SU-DHL-6 (cell line): ENCODE measurements around the gene CTTN.

Experiments
- H2AFZ ChIP-seq: fragments of 200-600 bp; sonication (generic); 2 replicates; pipeline ENCODE4 v1.6.1; 2014; ENCODE audit warnings: low read depth, mild to moderate bottlenecking, moderate library complexity, mixed read lengths, antibody characterized with exemption, low read length; ENCODE audit not compliant: severe bottlenecking
- H3F3A ChIP-seq: fragments of 200-600 bp; shearing (Covaris generic); 2 replicates; pipeline ENCODE4 v1.6.0; 2016; ENCODE audit warnings: antibody characterized with exemption, mild to moderate bottlenecking; ENCODE audit not compliant: insufficient read depth
- H3K27ac ChIP-seq: fragments of 200-600 bp; sonication (generic); 2 replicates; pipeline ENCODE4 v1.5.1; 2016; ENCODE audit warnings: low read depth, mild to moderate bottlenecking, low read length, moderate library complexity, mixed read lengths
- H3K27me3 ChIP-seq: fragments of 200-600 bp; sonication (generic), shearing (Covaris generic); 2 replicates; pipeline ENCODE4 v1.6.0; 2014; ENCODE audit warnings: mild to moderate bottlenecking, low read length
- H3K36me3 ChIP-seq: fragments of 200-600 bp; sonication (generic); 2 replicates; pipeline ENCODE4 v1.6.1; 2014; ENCODE audit warnings: mild to moderate bottlenecking, low read length, mixed read lengths
- H3K4me2 ChIP-seq: fragments of 300-600, 200-600 bp; shearing (Covaris generic), sonication (generic); 2 replicates; pipeline ENCODE4 v1.6.0; 2014; ENCODE audit warnings: low read length, low read depth, mild to moderate bottlenecking; ENCODE audit not compliant: poor library complexity, severe bottlenecking
- H3K4me3 ChIP-seq: fragments of 200-600 bp; sonication (generic); 2 replicates; pipeline ENCODE4 v1.5.1; 2014; ENCODE audit warnings: antibody characterized with exemption, low read length, mild to moderate bottlenecking, mixed read lengths; ENCODE audit not compliant: insufficient read depth, poor library complexity, severe bottlenecking
- H3K79me2 ChIP-seq: fragments of 200-600 bp; sonication (generic); 2 replicates; pipeline ENCODE4 v1.6.1; 2014; ENCODE audit warnings: mild to moderate bottlenecking, low read length, moderate library complexity; ENCODE audit not compliant: insufficient read depth
- H3K9ac ChIP-seq: fragments of 200-600 bp; sonication (generic); 2 replicates; pipeline ENCODE4 v1.7.0; 2014; ENCODE audit warnings: mild to moderate bottlenecking, low read length
- H3K9me2 ChIP-seq: fragments of 200-600 bp; sonication (generic); replicated peaks from 2 replicates; pipeline ENCODE4 v1.6.1; 2014; ENCODE audit warnings: low read length; ENCODE audit not compliant: insufficient read depth
- H3K9me3 ChIP-seq: fragments of 200-600 bp; sonication (generic); 2 replicates; pipeline ENCODE4 v1.6.1; 2014; ENCODE audit warnings: low read length, mixed read lengths; ENCODE audit not compliant: insufficient read depth
- H4K20me1 ChIP-seq: fragments of 200-600 bp; sonication (generic); 2 replicates; pipeline ENCODE4 v1.6.1; 2014; ENCODE audit warnings: low read depth, mild to moderate bottlenecking, antibody characterized with exemption, low read length, moderate library complexity, mixed read lengths
- CTCF ChIP-seq: fragments of 200-600 bp; sonication (generic); IDR thresholded peaks from one replicate; pipeline ENCODE4 v1.5.1; 2017; ENCODE audit warnings: antibody characterized with exemption, mild to moderate bottlenecking, low read length, moderate library complexity; ENCODE audit not compliant: insufficient read depth, poor library complexity, severe bottlenecking
- EZH2phosphoT487 ChIP-seq: fragments of 200-600 bp; sonication (generic), shearing (Covaris generic); conservative IDR thresholded peaks from 2 replicates; pipeline ENCODE4 v1.6.1; 2018; ENCODE audit warnings: mild to moderate bottlenecking, antibody characterized with exemption, low read length, moderate library complexity, mixed read lengths

CTTN gene

GRCh38 chr11:70368961-70369360 is 29.4 kb upstream of the CTTN start:
- Histone ChIP-seq H3K4me2 (no peak overlapping the region), H4K20me1 (no peaks in the 10 kb centered on the region), H3K36me3 (peaks cover 11% of the 10 kb centered on the region; the same call in 1 of the 2 replicates), H3K4me3 (no peak overlapping the region), H3K9me3 (no peaks in the 10 kb centered on the region), H2AFZ (no peak overlapping the region), H3K27ac (no peak overlapping the region), H3K9me2 (no peaks in the 10 kb centered on the region), H3K79me2 (peaks cover 7% of the 10 kb centered on the region), H3K9ac (no peak overlapping the region), H3F3A (no peaks in the 10 kb centered on the region), H3K27me3 (no peaks in the 10 kb centered on the region)
- TF ChIP-seq EZH2phosphoT487 (no peak), CTCF (no peak)

GRCh38 chr11:70371241-70371640 is 27.1 kb upstream of the CTTN start:
- no peaks in the 10 kb centered on the region for H4K20me1 ChIP-seq
- no peaks in the 10 kb centered on the region for H3K27me3 ChIP-seq
- peaks cover 7% of the 10 kb centered on the region for H3K79me2 ChIP-seq
- H3K9me3 ChIP-seq = no peaks in the 10 kb centered on the region
- H3K9me2 ChIP-seq = no peaks in the 10 kb centered on the region
- H3F3A ChIP-seq = no peaks in the 10 kb centered on the region
- no peak overlapping the region for H3K9ac ChIP-seq
- 0 out of 2 replicates have a peak, but pooled peaks cover 5% of the 10 kb centered on the region for H3K36me3 ChIP-seq
- no peak overlapping the region for H2AFZ ChIP-seq
- H3K4me3 ChIP-seq = no peak overlapping the region
- H3K27ac ChIP-seq = no peak overlapping the region
- no peak overlapping the region for H3K4me2 ChIP-seq
- TF ChIP-seq CTCF (no peak), EZH2phosphoT487 (no peak)

GRCh38 chr11:70372076-70372475 is 26.3 kb upstream of the CTTN start:
- Histone ChIP-seq H3K9me3 (no peaks in the 10 kb centered on the region), H3K27ac (no peak overlapping the region), H3K27me3 (no peaks in the 10 kb centered on the region), H3K36me3 (0 out of 2 replicates have a peak, but pooled peaks cover 3% of the 10 kb centered on the region), H3F3A (no peaks in the 10 kb centered on the region), H4K20me1 (no peaks in the 10 kb centered on the region), H3K4me3 (no peak overlapping the region), H3K9me2 (no peaks in the 10 kb centered on the region), H3K9ac (no peak overlapping the region), H3K4me2 (no peak overlapping the region), H2AFZ (no peak overlapping the region), H3K79me2 (peaks cover 7% of the 10 kb centered on the region)
- TF ChIP-seq EZH2phosphoT487 = no peak
- no peak for TF ChIP-seq CTCF
